ENCODE results near the gene KLLN. TPM values are rescaled to one million over a fixed set of nuclear protein-coding genes. Genes with fewer than 3 reads are reported as not detected.

Gene KLLN
- total and polyA plus RNA-seq, 2 of the 13 experiments (the other 11 are each of a cell fraction or from before 2014, with no cell fraction given), result 0.08 to 0.44 TPM

DNA sequence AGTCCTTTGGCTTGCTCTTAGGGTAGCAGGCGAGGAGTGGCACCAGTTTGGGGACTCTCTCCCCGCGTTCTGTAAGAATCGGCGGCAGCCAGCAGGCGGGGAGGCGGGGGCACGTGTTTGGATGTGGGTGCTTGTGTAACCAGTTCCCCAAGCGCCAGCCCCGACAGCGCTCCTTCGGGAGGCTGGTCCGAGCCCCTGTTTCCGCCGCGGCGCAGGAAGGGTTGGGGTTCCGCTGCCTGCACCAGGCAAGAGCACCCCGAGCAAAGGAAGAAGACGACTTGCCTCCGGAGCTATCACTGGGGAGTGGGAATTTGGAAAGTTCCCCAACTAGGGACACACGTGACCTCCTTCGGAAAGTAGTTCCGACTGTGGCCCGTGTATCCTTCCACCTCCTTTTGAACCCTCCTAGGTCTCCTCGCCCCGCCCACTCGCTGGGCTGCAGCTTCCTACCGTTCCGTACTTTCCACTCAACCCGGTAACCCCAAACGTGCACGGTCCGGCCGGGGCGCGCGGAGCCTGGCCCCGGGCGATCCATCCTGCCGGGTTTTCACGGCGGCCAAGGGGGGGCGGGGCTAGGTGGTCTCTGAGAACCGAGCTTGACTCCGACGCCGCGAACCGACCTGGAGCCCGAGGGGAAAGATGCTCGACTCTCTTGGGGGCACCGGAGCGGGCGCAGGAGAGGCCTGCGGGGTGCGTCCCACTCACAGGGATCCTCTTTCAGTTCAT lies 1.2 kb downstream of the KLLN start (continued):
- TF ChIP-seq HNRNPUL1 (IDR thresholded peaks at IDR 0.05; ENCODE audit: low read depth, low read length), result 0 out of 2 replicates have a peak, but pooled peaks have one; percentile 33
- TF ChIP-seq, protein P1, sequence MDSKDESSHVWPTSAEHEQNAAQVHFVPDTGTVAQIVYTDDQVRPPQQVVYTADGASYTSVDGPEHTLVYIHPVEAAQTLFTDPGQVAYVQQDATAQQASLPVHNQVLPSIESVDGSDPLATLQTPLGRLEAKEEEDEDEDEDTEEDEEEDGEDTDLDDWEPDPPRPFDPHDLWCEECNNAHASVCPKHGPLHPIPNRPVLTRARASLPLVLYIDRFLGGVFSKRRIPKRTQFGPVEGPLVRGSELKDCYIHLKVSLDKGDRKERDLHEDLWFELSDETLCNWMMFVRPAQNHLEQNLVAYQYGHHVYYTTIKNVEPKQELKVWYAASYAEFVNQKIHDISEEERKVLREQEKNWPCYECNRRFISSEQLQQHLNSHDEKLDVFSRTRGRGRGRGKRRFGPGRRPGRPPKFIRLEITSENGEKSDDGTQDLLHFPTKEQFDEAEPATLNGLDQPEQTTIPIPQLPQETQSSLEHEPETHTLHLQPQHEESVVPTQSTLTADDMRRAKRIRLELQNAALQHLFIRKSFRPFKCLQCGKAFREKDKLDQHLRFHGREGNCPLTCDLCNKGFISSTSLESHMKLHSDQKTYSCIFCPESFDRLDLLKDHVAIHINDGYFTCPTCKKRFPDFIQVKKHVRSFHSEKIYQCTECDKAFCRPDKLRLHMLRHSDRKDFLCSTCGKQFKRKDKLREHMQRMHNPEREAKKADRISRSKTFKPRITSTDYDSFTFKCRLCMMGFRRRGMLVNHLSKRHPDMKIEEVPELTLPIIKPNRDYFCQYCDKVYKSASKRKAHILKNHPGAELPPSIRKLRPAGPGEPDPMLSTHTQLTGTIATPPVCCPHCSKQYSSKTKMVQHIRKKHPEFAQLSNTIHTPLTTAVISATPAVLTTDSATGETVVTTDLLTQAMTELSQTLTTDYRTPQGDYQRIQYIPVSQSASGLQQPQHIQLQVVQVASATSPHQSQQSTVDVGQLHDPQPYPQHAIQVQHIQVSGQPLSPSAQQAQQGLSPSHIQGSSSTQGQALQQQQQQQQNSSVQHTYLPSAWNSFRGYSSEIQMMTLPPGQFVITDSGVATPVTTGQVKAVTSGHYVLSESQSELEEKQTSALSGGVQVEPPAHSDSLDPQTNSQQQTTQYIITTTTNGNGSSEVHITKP (CRISPR knock-in tag; IDR thresholded peaks at IDR 0.05; ENCODE audit: low read depth), result peak; percentile 67; the same call in 1 of the 2 replicates
- TF ChIP-seq EEA1 (CRISPR knock-in tag; IDR thresholded peaks at IDR 0.05; ENCODE audit: borderline replicate concordance), result peak; percentile 50; the same call in 1 of the 2 replicates
- TF ChIP-seq MBD4 (IDR thresholded peaks at IDR 0.05; ENCODE audit: borderline replicate concordance, low read length), result no peak
- TF ChIP-seq HMGA1 (CRISPR knock-in tag; conservative IDR thresholded peaks at IDR 0.05), result no peak
- TF ChIP-seq ZSCAN12 (CRISPR knock-in tag; IDR thresholded peaks at IDR 0.05), result 0 out of 2 replicates have a peak, but pooled peaks have one; percentile 37
- no peak for TF ChIP-seq GTF2F1 (IDR thresholded peaks at IDR 0.05; ENCODE audit: low read length)
- TF ChIP-seq ARNTL (CRISPR knock-in tag; IDR thresholded peaks at IDR 0.05), result peak; percentile 98
- TF ChIP-seq, protein P2, sequence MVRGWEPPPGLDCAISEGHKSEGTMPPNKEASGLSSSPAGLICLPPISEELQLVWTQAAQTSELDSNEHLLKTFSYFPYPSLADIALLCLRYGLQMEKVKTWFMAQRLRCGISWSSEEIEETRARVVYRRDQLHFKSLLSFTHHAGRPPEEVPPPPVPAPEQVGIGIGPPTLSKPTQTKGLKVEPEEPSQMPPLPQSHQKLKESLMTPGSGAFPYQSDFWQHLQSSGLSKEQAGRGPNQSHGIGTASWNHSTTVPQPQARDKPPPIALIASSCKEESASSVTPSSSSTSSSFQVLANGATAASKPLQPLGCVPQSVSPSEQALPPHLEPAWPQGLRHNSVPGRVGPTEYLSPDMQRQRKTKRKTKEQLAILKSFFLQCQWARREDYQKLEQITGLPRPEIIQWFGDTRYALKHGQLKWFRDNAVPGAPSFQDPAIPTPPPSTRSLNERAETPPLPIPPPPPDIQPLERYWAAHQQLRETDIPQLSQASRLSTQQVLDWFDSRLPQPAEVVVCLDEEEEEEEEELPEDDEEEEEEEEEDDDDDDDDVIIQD (CRISPR knock-in tag; IDR thresholded peaks at IDR 0.05; ENCODE audit: low read depth), result peak; percentile 97
- TF ChIP-seq HOXD1 (CRISPR knock-in tag; IDR thresholded peaks at IDR 0.05), result peak; percentile 70
- TF ChIP-seq IKZF4 (CRISPR knock-in tag; IDR thresholded peaks at IDR 0.05; ENCODE audit: borderline replicate concordance, low read depth, not compliant biosample characterization), result peak; percentile 65
- peak; percentile 82 for TF ChIP-seq MED1 (CRISPR knock-in tag; IDR thresholded peaks at IDR 0.05)
- TF ChIP-seq POLR2AphosphoS2 (IDR thresholded peaks at IDR 0.05; ENCODE audit: low read depth, low read length), result no peak
- TF ChIP-seq SRSF1 (optimal IDR thresholded peaks at IDR 0.05; ENCODE audit: low read depth, low read length), result peak; percentile 81
- TF ChIP-seq, protein P3, sequence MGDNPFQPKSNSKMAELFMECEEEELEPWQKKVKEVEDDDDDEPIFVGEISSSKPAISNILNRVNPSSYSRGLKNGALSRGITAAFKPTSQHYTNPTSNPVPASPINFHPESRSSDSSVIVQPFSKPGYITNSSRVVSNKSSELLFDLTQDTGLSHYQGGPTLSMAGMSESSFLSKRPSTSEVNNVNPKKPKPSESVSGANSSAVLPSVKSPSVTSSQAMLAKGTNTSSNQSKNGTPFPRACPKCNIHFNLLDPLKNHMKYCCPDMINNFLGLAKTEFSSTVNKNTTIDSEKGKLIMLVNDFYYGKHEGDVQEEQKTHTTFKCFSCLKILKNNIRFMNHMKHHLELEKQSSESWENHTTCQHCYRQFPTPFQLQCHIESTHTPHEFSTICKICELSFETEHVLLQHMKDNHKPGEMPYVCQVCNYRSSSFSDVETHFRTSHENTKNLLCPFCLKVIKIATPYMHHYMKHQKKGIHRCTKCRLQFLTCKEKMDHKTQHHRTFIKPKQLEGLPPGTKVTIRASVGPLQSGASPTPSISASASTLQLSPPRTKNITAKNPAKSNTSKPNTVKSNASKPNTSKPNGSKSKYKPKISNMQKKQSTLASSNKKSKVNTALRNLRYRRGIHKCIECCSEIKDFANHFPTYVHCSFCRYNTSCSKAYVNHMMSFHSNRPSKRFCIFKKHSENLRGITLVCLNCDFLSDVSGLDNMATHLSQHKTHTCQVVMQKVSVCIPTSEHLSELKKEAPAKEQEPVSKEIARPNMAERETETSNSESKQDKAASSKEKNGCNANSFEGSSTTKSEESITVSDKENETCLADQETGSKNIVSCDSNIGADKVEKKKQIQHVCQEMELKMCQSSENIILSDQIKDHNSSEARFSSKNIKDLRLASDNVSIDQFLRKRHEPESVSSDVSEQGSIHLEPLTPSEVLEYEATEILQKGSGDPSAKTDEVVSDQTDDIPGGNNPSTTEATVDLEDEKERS (CRISPR knock-in tag; IDR thresholded peaks at IDR 0.05), result peak; percentile 86; the same call in 1 of the 2 replicates
- peak; percentile 67 for TF ChIP-seq FOXA3 (CRISPR knock-in tag; IDR thresholded peaks at IDR 0.05)
- peak; percentile 89 for TF ChIP-seq CCAR2 (optimal IDR thresholded peaks at IDR 0.05; ENCODE audit: low read depth, low read length)
- peak; percentile 92 for TF ChIP-seq KDM2A (CRISPR knock-in tag; IDR thresholded peaks at IDR 0.05; ENCODE audit: borderline replicate concordance, low read depth)
- TF ChIP-seq ZNF451 (CRISPR knock-in tag; IDR thresholded peaks at IDR 0.05), result peak; percentile 49; the same call in 1 of the 2 replicates
- peak; percentile 97 for TF ChIP-seq SMAD3 (CRISPR knock-in tag; IDR thresholded peaks at IDR 0.05)

Data from HepG2 (cell line).